ENCODE results near the gene TCF7.

TCF7 gene

DNA sequence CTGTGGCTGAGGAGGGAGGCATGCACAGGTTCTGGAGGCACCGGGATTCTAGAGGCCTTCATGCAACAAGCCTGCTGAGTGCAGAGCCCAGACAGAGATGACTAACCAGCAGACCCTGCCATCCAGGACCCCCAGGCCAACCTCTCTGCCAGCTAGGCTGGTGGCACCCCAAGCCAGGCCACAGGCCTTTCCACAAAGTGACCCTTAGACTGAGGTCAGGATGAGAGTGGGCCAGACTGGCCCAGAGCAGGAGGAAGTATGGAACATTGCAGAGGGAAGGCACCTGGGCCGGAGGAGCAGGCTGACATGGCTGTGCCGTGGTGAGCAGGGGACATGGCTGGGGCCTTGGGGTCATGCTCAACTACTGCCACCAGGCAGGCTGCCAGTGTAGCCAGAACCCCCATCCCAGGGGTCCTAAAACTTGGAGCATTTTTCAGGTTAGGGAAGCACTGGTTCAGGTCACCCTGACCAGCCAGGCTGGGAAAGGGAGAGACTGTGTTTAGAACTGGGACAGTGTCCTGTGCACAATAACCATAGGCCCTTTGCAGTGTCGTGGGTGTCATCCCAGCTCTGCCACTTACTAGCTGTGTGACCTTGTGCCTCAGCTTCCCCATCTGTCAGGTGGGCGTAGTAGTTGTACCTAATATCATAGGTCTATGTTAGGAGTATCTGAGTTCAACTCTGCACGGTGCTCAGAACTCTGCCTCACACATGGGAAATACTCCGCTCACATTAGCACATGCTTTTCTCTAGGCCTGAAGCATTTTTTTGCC, 17.3 kb downstream of the TCF7 start:
- DNase-seq: no peak

DNA sequence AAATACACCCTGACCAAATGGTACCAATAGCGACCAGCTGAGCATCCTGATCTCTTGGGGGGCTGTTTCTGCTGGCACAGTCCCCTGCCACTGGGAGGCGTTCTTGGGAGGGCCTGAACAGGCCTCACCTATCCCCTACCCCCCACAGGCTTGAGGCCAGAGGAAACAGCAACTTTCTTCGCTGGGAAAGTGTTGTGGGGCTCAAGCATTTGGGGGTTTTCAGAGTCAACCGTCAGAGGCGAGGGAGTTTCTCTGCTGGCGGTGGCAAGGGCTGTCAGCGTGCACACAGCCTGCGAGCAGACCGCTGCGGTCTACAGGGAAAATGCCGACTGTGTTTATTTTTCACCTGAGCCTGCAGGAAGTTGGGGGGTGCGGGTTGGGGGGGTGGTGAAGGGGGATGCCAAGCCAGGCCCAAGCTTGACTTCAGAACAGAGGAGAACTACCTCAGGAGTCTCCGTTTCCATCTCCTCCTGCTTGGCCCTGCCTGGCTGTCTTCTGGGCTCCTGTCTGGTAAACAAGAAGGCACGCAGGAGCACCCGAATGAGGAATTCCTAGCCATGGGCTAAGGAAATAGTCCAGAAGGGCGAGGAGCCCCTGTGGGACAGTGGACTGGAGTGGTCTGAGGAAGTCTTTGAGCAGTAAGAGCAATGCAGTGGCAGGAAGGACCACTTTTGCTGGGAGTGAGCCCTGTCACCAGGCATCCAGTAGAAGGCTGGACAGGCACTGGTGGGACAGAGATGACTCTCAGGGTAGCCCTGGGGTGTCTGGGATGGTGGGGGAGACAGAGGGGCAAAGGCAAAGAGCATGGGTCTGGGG, 18.1 kb downstream of the TCF7 start:
- no peak for DNase-seq

DNA sequence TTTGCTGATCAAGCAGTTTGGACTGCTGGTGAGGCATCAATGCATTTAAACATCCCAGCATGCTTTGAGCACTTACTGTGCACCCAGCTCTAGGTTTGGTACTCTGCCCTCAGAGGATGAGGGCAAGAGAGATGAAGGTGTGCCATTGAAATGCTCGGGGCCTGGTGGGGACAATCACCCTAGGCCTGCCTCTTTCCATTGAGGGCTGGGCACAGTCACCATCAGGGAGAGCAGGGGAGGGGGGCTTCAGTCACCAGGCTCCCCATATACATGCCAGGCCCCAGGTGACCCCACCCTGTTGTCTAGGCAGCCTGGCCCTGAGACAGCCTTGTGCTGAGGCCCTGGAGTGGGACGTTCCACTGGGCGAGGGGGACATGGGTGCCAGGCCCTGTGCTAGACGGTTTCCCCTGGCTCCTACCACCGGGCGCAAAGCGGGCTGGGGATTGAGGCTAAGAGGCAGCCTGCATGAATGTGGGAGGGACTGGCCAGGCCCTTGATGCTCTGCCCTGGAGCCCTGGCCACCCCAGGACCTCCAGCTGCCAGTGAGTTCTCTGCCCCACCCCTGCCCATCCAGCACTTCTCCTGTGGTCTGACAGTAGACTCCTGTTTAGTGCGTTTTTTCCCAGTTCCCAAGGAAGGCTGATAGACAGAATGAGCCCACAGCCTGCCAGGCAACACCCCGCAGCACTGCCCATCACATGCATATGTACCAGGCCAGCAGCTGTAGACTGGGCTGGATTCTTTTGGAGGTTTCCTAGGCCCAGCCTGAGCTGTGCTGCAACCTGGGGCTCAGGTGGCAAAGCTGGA, 18.9 kb downstream of the TCF7 start:
- no peak for DNase-seq

DNA sequence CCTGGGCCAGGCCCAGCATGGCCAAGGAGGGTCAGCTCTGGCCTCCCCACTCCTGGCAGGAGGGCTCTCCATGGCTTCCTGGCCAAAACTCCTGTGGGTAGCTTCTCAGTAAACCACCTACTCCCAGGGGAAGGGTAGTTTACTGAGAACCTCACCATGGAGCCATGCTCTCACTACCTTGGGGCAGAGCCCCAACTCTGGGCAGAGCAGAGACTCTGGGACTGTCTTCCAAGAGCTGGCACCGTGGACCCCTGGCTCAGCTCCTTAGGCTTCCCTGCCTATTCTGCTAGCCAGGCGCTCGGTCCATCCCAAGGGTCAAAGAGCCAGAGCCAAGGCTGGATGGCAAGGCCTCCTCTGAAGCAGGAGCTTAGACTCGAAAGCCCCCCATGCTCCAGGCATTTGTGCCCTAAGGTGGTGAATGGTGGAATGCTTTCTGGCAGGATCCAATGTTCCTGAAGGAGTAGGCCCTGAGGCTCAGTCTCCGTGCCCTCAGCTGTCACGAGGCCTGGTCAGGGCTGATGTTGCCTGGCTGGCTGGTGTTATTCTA, 19.6 kb downstream of the TCF7 start:
- no peak for DNase-seq

DNA sequence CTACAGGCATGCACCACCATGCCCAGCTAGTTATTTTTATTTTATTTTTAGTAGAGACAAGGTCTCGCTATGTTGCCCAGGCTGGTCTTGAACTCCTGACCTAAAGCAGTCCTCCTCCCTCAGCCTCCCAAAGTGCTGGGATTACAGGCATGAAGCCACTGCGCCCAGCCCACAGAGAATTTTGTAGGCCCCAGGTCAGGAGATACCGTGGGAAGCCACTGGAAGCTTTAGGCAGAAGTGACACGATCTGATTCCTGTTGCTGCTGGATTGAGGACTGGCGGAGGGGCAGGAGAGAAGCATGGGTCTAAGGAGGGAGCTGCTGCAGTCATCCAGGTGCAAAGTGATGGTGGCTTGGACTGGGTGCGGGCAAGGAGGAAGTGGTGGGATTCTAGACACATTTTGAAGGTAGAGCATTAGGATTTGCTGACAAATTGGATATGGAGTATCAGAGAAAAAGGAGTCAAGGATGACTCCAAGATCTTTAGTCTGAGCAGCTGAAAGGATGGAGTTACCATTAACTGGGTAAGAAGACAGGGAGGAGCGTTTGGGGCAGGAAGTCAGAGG, 20.7 kb downstream of the TCF7 start:
- no peak for DNase-seq

DNA sequence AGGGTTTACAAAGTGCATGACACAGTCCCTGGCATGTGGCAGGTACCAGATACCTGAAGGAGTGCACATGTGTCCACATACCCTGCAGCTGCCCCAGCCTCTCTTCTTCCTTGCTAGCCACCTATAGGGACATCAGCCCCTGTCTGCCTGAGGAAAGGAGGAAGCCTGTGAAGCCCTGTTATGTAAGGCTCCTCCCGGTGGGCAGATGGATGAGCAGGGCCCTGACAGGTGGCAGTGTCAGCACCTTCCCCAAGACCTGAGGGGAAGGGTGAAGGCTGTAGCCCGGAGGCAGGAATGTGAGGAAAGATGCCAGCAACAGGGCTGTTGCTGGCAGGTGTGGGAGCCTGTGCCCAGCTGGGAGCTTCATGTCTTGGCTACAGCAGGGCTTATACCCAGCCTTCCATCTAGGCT, 21.7 kb downstream of the TCF7 start:
- no peak for DNase-seq

DNA sequence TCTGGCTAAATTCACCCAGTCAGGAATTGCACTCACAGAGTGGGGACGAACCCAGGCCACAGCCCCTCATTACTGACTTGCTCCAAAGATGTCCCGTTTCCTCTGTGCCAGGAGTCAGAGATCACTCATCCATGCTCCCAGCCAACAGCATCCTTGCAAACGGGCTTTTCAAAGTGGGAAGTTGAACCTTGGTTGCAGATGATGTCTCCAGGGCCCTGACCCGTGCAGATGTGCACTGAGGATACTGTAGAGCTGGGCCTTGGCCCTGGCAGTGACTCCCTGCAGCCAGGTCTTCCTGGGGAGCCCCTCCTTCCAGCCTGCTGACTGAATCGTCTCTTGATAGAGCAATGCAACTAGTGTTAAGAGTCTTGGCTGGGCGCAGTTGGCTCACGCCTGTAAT, 22.3 kb downstream of the TCF7 start:
- DNase-seq: no peak

DNA sequence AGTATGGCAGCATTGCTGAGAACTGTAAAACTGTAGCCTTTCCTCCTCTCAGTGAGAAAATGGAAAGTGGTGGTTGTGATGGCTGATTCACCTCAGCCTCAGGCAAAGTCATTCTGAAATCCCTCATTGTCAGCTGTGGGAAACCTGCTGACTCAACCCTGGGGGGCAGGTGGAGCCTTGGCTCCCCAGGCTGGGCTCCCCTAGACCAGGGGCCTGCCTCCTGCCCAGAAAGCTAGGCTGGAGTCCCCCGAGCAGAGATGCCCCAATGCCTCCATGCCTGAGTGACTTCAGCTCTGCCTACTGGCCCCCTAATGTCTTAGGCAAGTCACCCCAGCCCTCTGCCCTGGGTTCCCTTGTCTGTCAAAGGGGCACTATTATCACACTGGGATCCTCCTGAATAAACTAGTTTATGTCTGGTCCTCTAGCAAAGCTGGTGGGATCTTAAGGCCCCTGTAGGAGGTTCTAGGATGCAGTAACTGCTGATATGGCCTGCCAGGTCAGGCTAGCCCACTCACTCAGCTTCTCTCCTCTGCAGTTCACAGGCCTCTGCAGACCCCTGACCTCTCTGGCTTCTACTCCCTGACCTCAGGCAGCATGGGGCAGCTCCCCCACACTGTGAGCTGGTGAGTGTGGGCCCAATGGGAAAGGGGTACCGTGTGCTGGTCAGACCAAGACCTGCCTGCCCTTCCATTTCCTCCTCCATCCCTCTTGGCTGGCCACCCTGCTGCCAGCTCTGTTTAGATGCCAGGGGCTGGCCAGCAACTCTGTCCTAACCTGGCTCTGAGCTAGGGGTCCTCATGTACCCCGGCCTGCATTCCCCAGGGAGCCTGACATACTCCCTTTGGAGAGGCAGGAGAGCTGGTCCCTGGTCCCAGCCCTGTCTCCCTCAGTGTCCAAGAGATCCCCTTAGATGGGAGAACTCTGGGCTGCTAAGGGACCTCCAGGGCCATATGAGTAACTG, 24.2 kb downstream of the TCF7 start:
- DNase-seq: peak; percentile 69

DNA sequence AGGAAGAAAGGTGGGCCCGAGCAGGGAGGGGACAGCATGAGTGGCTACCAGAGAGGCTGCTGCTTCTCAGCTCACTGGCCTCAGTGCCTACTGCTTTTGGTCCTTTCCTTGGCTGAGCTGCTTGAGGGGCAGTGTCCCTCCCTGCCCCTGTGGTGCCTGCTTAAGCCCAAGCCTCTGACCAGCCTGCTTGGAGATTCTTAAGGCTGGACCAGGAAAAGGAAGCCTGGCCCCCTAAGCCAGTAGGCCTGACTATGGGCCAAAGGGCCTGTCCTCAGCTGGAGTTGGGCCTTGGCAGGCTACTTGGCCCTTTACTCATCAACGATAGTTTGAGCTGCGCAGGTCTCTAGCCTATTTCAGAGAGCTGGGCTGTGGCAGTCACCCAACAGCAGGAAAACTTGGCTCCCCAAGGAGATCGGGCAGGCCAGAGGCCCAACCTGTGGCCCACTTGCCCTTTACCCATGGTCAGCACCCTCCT, 24.9 kb downstream of the TCF7 start:
- no peak for DNase-seq

DNA sequence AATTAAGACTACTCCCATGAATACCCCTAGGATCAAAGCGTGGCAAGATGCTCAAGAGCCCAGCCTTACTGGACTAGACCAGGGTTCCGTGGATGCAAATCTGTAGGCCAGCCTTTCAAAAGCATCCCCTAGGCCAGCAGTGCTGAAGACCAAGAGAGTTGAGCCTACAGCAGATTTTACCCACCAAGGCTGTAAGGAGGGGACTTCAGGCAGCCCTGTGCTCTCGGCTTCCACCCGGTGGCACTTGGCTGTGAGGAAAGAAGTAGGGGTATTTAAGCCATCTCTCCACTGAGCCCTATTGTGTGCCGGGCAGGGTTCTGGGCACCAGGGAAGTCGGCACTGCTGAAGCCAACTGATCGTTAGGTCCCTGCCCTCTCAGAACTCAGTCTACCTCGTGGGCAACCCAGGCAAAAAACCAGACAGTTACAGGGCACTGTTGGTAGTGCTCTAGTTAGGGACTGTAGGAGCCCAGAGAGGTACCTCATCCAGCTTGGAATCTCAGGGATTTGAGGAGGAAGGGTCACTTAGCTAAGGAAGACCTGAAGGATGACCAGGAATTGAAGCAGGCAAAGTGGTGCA, 25.5 kb downstream of the TCF7 start:
- DNase-seq: no peak

DNA sequence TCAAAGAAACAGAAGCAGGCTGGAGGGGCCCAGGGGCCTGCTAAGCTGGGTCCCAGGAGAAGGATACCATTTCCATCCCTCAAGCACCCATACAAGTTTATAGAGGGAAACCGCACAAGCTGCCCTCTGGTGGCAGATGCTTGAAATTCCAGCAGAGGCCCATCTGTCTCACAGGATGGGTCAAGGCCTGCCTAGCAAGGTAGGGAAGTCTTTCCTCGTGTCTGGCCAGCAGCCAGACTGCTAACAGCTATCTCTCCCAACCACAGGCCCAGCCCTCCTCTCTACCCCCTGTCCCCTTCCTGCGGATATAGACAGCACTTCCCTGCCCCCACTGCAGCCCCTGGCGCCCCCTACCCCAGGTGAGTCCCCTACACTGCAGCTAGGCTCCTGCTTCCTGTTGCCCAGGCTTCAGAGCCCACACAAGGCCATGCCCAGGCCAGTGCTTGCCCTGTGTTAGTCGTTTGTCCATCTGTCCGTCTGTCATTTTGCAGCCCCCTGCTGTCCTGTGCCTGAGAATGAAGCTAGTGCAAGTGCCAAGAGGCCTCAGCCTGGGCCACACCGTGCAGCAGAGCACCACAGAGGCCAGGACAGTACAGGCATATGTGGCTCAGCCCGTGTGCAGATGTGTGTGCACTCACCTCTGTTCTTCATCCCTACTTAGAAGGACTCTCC, 26.2 kb downstream of the TCF7 start:
- peak; percentile 77 for DNase-seq

DNA sequence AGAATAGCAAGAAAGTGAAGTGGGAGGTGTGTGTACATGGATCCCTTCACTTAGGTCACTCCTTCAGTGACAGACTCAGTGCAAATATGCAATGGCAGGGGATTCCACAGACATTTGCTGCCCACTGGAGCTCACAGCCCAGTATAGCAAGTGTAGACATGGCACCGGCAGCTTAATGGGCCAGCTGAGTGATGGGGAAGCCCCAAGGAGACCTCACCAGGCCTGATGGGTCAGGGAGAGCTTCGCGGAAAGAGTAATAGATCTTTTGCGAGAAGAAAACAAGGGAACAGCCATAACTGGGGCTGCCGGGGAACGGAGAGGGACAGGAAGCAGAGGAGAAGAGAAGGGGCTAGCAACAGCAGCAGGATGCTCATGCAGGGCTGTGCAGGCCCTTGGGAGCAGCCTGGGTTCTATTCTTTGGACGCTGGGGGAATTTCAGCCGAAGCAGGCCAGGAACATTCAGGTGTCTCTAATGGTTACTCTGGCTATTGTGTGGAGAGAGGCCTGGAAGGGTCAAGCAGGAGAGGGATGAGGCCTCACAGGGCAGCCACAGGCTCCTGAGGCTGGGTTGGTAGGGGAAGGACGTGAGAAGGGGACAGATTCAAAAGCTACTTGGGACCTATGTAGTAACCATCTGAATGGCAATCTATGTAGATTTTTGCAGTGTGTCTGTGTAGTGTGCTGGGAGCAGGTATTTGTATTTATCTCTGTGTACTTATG, 27.0 kb downstream of the TCF7 start:
- DNase-seq: no peak

DNA sequence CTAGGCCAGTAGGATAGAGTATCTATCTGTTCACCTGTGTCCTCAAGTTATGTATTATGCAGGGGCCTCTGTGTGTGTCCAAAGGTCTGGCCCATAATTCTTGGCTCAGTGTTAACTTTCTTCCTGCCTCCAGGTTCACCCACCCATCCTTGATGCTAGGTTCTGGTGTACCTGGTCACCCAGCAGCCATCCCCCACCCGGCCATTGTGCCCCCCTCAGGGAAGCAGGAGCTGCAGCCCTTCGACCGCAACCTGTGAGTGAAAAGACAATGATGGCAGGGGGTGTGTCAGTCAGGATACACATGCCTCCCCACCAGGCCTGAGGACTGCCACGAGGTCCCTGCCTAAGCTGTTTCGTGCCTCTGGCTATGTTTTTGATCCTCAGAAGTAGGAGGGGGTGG, 27.6 kb downstream of the TCF7 start:
- no peak for DNase-seq

DNA sequence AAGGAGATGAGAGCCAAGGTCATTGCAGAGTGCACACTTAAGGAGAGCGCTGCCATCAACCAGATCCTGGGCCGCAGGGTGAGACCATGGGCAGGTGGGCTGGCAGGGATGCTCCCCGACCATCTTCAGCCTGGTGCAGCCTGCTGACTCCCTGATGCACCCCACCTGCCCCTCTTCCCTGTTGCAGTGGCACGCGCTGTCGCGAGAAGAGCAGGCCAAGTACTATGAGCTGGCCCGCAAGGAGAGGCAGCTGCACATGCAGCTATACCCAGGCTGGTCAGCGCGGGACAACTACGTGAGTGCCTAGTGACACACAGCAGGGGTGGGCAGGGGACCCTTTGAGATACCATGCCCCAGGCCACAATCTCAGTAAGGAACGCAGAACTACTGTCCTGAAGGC, 28.3 kb downstream of the TCF7 start:
- no peak for DNase-seq

DNA sequence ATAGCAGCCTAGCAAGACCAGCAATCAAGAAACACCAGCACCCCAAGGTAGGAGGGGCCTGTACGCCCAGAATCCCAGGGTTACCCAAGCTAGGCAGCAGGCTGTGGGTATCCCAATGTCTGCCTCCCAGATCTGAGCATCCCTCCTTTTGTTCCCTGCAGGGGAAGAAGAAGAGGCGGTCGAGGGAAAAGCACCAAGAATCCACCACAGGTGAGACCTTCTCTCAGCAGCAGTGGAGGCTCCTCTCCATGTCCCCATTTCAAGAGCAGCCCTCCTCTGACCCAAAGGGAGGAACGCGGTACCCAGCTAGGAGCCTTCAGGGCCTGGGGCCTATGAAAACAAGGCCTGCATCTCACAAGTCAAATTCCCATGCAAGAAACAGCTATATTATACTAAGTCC, 28.9 kb downstream of the TCF7 start:
- no peak for DNase-seq

DNA sequence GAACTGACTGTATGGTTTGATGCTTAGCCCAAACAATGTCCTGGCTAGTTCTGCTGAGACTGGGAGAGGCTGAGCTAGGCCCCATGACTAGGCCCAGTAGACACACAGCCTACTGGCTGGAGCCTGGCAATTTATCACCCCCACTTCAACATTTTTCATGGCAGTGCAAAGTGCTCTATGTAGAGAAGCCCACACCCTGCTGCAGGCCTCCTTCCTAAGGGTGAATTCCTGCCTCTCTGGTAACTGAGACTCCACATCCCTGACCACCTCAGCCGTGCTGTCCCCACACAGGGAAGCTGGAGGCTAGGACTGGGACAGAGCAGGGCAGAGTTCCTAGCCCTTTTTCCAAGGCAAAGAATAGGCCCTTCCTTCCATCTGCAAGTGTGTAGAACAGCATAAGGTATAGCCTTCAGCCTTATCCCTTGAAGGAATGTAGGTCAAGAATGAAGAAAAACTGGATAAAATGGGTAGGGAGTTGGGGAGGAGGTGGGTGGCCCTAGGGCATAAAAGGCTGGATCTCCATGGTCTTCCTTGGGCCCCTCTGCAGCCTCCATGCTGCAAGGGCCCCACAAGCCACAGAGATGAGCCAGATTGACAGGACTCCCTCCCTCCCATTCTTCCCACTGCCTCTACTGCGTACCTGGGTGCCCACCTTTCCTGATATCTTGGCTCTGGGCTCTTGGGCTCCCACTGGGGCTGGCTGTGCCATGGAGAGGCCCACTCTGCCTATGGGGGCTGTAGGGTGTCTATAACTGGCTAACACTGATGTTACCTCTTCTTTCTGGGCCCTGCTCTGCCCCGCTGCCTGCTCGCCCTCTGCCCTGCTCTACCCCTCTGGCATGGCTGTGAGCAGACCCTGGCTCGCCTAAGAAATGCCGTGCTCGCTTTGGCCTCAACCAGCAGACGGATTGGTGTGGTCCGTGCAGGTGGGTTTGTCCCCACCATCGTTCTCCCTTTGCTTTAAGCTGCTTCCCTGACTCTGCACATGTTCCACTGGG, 29.8 kb downstream of the TCF7 start:
- DNase-seq: no peak

DNA sequence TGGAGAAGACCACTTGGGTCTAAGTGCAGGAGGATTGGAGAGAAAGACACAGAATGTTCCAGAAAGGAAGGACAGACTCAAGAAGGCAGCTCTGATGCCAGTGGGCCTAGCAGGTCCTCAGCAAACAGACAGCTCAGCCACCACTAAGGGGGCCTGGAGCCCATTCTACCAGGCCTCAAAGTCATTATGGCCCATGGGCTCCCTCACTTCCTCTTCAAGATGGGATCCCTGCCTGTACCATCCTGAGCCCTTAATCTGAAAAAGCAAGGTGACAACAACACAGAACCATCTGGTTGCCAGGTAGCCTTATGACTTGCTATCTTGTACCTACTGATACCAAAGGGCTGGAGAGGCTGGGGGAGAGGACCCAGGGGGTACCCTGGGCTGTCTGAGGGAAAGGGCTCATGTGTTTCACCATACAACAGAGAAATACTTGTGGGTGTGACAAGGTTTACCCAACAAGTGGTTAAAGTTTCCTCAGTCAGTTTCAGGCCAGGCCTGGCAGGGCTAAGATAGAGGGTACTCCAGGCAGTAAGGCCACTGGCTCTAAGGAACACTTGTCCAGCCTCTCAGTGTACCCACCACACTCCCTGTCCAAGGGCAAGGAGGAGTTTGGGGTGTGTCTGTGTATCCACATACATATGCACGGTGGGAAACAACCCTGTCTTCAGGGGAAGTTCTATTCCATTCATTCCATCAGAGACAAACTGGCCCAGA, 30.7 kb downstream of the TCF7 start:
- DNase-seq: no peak

All from NCI-H226 (cell line).